ENCODE results near the gene GLYATL3.

GLYATL3 gene

DNA sequence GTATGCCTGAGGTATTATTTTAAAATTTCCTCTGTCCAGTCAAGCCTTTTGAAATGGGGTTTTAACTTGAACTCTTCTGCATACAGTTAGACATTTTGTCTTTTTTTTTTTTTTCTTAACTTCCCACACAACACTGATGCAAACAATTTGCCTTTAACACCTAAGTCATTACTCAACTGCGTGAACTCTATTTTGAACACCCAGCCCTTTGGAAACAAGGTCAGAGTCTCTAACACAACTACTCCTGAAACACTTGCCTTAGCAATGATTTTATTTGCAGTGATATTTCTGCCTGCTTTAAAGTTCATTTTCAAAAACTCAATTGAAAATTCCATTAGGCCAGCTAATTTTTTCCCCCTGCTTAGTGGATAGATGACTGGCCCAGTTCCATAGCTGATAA is 24.2 kb downstream of the GLYATL3 start:
- Mint-ChIP-seq H3K36me3 (no peaks in the 10 kb centered on the region), H3K27me3 (peaks cover 0 to 11% of the 10 kb centered on the region in 2 donors), H3K4me1 (peaks cover 0 to 1% of the 10 kb centered on the region in 2 donors), H3K9me3 (no peaks in the 10 kb centered on the region), H3K4me3 (no peak overlapping the region), H3K27ac (no peak overlapping the region)
- ATAC-seq (replicated peaks) (no peak), DNase-seq (no peak)

DNA sequence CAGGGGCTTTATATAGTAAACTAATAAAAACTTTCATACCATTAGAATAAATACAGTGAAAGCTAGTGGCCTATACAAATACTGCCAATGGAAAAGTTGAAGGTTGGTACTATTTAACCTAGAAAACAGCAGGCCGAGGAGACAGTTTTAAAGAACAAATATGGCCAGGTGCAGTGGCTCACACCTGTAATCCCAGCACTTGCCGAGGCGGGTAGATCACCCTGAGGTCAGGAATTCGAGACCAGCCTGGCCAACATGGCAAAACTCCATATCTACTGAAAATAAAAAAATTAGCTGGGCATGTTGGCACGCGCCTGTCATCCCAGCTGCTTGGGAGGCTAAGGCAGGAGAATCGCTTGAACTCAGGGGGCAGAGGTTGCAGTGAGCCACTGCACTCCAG is 24.8 kb downstream of the GLYATL3 start:
- H3K4me3 Mint-ChIP-seq = no peak overlapping the region
- H3K9me3 Mint-ChIP-seq = no peaks in the 10 kb centered on the region
- H3K27me3 Mint-ChIP-seq = peaks cover 2 to 13% of the 10 kb centered on the region in 2 donors
- H3K27ac Mint-ChIP-seq = no peak overlapping the region
- no peaks in the 10 kb centered on the region for H3K36me3 Mint-ChIP-seq
- peaks cover 0 to 1% of the 10 kb centered on the region in 2 donors for H3K4me1 Mint-ChIP-seq
- ATAC-seq (replicated peaks) (no peak), DNase-seq (no peak)

DNA sequence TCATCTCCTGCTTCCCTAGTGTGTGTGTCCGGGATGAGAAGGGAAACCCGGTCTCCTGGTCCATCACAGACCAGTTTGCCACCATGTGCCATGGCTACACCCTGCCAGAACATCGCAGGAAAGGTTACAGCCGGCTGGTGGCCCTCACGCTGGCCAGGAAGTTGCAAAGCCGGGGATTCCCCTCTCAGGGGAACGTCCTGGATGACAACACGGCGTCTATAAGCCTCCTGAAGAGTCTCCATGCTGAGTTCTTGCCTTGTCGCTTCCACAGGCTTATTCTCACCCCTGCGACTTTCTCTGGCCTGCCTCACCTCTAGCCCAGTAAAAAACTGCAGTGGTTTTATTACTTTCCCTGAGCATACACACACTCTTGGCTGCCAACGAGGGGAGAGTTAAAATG is 26.9 kb downstream of the GLYATL3 start:
- Mint-ChIP-seq H3K9me3 (no peaks in the 10 kb centered on the region), H3K27me3 (peaks cover 8 to 14% of the 10 kb centered on the region in 2 donors)

DNA sequence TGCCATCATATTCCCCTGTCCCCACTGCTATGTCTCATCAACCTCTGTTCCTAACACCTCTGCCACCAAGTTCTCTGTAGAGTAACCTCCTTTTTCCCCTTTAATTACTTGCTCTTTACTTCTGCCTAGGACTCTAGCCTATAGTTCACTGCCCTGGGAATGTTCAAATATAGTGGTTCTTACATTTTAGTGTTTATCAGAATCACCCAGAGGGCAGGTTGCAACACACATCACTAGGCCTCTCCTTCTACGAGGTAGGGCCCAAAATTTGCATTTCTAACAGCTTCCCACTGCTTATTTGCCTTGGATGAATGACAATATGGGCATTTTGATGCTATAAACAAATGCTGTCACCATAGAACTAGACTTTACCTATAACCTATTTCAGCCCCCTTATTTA is 27.6 kb downstream of the GLYATL3 start:
- Mint-ChIP-seq H3K27ac (no peak overlapping the region), H3K36me3 (no peaks in the 10 kb centered on the region)
- no peak for ATAC-seq (replicated peaks)

More for the DNA sequence above, 26.9 kb downstream of the GLYATL3 start:
- H3K36me3 Mint-ChIP-seq = no peaks in the 10 kb centered on the region
- ATAC-seq (replicated peaks) (no peak), DNase-seq (no peak)
- H3K4me1 Mint-ChIP-seq = no peaks in the 10 kb centered on the region
- H3K27ac Mint-ChIP-seq = no peak overlapping the region
- H3K4me3 Mint-ChIP-seq = no peak overlapping the region

DNA sequence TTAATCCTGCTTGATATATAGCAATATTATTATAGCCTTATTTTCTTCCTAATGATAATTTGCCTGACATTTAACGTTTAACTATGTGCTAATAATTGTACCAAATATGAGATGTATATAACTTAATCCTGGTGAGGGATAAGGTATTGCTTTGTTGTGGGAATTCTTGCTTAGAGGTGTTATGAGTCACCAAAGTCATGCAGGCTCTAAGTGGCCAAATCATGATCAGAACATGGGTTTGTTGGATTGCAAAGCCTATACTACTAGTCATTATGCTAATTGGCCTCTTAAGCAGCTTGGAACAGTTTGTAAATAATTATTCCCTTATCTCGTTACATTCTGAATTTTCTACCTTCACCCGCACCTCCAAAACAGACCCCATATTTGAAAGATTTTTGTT is 28.8 kb downstream of the GLYATL3 start:
- Mint-ChIP-seq H3K9me3 (no peaks in the 10 kb centered on the region), H3K36me3 (no peaks in the 10 kb centered on the region), H3K4me3 (no peak overlapping the region), H3K27ac (no peak overlapping the region), H3K27me3 (peaks cover 14 to 23% of the 10 kb centered on the region in 2 donors), H3K4me1 (no peaks in the 10 kb centered on the region)
- ATAC-seq (replicated peaks) (no peak), DNase-seq (no peak)

More for the DNA sequence above, 27.6 kb downstream of the GLYATL3 start:
- no peak overlapping the region for H3K4me3 Mint-ChIP-seq
- DNase-seq = no peak
- no peaks in the 10 kb centered on the region for H3K9me3 Mint-ChIP-seq
- no peaks in the 10 kb centered on the region for H3K4me1 Mint-ChIP-seq
- H3K27me3 Mint-ChIP-seq = peaks cover 14 to 21% of the 10 kb centered on the region in 2 donors

DNA sequence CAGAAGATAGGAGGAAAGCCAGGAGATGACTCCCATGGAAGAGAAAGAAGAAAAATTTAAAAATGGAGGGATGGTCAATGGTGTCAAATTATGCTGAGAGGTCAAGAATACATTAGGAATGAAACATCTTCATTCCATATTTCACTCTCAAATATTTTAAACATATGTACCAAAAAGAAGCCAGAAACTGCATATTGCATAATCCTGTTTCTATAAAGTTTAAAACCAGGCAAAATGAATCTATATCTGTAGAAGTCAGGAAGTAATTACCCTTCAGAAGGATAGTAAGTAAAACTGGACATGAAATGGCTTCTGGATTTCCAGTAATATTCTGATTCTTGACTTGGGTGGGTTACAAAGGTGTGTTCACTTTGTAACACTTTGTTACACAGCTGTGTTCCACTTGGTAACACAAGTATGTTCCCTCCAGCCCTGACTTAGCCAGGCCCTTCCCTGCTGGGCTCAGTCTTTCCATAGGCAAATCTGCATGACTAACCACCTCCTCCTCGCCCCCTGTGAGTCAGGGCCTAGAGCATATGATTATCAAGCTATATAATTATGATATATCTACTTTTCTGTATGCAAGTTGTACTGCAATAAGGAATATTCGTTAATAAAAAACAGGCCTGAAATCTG is 30.5 kb downstream of the GLYATL3 start:
- DNase-seq (no peak), ATAC-seq (replicated peaks) (no peak)
- Mint-ChIP-seq H3K4me1 (no peaks in the 10 kb centered on the region), H3K4me3 (no peak overlapping the region), H3K27ac (no peak overlapping the region), H3K36me3 (no peaks in the 10 kb centered on the region), H3K27me3 (peaks cover 14 to 23% of the 10 kb centered on the region in 2 donors), H3K9me3 (no peaks in the 10 kb centered on the region)

DNA sequence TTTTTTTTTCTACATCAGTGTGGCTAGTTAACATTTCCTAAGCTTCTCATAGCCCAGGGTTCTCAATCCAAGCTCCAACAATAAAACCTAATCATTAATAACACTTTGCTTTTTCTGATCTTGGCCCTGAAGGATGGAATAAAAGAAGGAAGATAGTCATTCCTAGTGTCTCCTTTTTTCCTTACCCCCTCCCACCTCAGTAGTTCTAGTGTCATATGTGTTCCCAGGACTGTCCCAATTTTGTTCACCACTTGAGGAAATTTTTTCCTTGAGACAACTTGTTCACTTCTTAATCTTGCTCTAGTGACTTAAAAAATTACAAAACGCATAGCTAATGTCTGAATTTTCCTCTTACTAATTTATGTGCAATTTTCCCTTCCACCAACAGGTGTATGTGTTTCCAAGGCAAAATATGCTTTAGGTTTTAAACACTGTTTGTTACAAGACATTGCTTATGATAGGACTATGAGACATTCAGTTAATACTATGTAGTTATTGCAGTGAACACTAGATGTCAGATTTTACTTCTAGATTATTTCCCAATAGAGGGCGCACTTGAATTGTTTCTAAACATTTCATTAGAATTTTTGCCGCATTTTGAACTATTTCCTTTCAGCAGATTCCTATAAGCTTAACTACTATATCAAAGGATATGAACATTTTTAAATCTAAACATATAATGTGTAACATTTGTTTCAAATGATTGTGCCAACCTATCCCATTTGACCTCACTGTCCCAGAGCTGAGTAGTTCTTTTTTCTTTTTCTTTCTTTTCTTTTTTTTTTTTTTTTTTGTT is 32.2 kb downstream of the GLYATL3 start:
- ATAC-seq (replicated peaks) (peak; percentile 63 to 84), DNase-seq (no peak)
- Mint-ChIP-seq H3K36me3 (no peaks in the 10 kb centered on the region), H3K27ac (no peak overlapping the region), H3K4me1 (no peaks in the 10 kb centered on the region), H3K9me3 (no peaks in the 10 kb centered on the region), H3K27me3 (peaks cover 14 to 23% of the 10 kb centered on the region in 2 donors), H3K4me3 (peak overlapping the region in 1 of 2 donors; percentile 32)

DNA sequence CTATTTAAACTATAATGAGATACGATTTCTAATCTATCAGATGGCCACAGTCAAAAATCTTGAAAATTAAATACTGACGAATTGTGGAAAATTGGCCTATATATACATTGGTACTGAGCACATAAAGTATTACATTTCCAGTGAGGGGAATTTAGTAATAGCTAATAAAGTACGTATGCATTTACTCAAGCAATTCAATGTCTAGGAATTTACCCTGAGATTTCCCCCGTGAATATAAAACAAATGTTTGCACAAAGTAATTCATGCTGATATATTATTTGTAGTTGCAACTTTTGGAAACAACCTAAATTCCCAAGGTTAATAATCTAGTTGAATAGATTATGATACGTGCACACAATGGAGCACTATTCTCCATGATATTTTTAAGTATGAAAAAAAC is 36.1 kb downstream of the GLYATL3 start:
- no peaks in the 10 kb centered on the region for H3K4me1 Mint-ChIP-seq
- no peak for ATAC-seq (replicated peaks)
- H3K4me3 Mint-ChIP-seq = no peak overlapping the region
- H3K36me3 Mint-ChIP-seq = no peaks in the 10 kb centered on the region
- peaks cover 6 to 12% of the 10 kb centered on the region in 2 donors for H3K27me3 Mint-ChIP-seq
- DNase-seq = no peak
- no peak overlapping the region for H3K27ac Mint-ChIP-seq
- H3K9me3 Mint-ChIP-seq = no peaks in the 10 kb centered on the region

DNA sequence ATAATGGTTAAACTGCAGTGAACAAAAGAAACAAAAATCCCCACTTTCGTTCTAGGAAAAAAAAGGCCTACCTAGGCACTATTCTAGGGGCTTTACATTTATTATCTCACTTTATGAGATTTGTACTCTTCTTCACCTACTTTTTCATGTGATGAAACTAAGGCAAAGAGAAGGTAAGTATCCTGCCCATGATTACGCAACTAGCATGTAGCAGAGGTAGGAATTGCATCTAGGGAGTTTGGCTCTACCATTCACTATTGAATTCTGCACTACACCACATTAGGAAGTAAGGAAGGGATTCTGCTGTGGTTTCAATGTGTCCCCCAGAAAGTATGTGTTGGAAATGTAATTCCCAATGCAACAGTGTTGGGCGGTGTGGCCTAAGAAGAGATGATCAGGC is 39.4 kb downstream of the GLYATL3 start:
- Mint-ChIP-seq H3K4me1 (no peaks in the 10 kb centered on the region), H3K27ac (no peak overlapping the region), H3K27me3 (no peaks in the 10 kb centered on the region), H3K36me3 (no peaks in the 10 kb centered on the region), H3K9me3 (no peaks in the 10 kb centered on the region), H3K4me3 (no peak overlapping the region)
- ATAC-seq (replicated peaks) (no peak), DNase-seq (no peak)

DNA sequence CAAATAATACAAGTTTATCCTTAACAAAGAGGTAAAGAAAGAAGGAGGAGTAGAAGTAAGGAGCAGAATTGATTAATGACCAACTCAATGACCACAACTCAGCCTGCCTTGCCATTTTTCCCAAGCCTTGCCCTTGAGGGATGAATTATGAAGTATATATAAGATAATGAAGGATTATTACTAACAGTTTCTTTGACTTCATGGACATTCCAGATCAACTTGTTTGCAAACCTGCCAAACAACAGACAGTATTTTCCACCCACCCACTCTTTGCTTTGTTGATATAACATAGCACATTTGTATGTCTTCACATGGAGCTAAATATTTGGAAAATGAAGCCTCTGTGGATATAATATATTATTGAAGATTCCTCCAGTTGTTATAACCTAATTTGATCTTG is 40.9 kb downstream of the GLYATL3 start:
- no peaks in the 10 kb centered on the region for H3K27me3 Mint-ChIP-seq
- no peak for ATAC-seq (replicated peaks)
- DNase-seq = no peak
- no peaks in the 10 kb centered on the region for H3K9me3 Mint-ChIP-seq
- no peaks in the 10 kb centered on the region for H3K4me1 Mint-ChIP-seq
- no peak overlapping the region for H3K4me3 Mint-ChIP-seq
- H3K36me3 Mint-ChIP-seq = no peaks in the 10 kb centered on the region
- no peak overlapping the region for H3K27ac Mint-ChIP-seq

DNA sequence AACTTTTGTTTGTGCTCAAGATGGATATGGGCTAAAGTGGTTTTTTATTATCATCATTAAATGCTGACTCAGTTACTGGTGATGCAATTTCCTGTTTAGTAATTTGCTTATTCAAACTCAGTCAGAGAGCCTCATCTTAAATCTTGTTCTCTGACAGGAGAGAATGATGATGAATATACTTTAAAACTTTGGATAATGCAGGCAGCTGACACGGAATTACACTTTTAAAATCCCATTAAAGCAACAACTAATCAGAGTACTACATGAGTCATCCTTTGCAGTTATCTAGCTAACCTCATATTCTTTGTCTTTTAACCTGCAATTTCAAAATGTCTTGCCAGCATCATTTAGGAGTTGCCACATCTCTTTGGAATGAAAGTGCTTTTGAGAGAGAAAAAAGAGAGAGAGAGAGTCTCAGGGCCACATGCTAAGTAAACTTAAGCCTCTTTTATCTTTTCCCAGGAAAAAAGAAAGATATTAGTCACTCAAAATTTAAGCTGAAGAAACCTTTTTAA is 41.5 kb downstream of the GLYATL3 start:
- Mint-ChIP-seq H3K4me3 (no peak overlapping the region), H3K27ac (no peak overlapping the region), H3K36me3 (no peaks in the 10 kb centered on the region), H3K27me3 (no peaks in the 10 kb centered on the region), H3K4me1 (no peaks in the 10 kb centered on the region), H3K9me3 (no peaks in the 10 kb centered on the region)
- DNase-seq (no peak), ATAC-seq (replicated peaks) (no peak)

DNA sequence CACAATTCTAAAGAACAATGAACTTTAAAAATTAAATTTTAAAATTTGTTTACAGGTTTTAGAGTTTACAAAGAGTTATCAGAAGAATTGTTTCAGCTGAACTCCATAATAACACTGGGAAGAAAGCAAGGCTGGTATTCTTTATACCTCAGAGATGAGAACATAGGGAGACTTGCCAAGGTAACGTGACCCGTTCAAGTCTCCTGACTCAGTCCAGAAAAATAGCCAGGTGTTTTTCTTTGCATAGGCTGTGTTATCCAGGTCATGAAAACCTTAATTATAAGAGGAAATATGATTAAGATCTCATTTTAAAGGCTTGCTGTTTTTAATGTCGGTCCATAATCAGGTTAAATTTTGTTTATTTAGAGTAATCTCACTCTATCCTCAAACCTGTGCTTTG is 42.2 kb downstream of the GLYATL3 start:
- no peak for ATAC-seq (replicated peaks)
- H3K4me3 Mint-ChIP-seq = no peak overlapping the region

DNA sequence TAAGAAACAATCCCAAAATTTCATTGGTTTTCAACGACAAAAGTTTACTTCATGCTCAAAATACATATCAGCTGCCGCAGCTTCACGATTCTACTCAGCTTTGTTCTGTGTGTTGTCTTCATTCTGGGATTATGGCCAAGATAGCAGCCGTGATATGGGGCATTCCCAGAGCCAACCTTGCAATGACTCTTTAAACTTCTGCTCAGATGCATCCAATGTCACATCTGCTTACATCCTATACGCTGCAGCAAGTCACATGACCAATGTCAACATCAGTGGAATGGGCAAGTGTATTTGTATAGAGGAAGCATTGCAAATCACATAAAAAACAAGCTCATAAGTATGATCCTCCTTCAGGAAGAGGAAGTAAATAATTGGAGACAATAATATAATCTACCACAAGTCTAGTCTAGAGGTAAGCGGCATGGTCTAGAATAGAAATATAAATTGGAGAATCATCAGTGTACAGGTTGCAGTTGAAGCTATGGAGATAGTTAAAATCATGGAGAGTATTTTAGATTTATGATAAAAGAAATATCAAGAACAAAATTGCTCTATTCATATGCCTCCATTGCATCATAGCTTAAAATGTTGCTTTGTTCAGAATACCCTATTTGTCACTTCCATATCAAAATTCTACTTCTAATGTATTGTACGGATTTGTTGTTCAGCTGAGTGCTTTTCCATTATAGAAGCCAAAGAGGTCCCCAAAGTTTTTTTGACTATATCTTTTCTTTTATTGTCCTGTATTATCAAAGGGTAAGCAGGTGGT is 43.5 kb downstream of the GLYATL3 start:
- ATAC-seq (replicated peaks) (no peak), DNase-seq (no peak)
- Mint-ChIP-seq H3K27ac (no peak overlapping the region), H3K4me3 (no peak overlapping the region), H3K27me3 (no peaks in the 10 kb centered on the region), H3K4me1 (no peaks in the 10 kb centered on the region), H3K9me3 (no peaks in the 10 kb centered on the region), H3K36me3 (no peaks in the 10 kb centered on the region)

More for the DNA sequence above, 42.2 kb downstream of the GLYATL3 start:
- no peak for DNase-seq
- Mint-ChIP-seq H3K27ac (no peak overlapping the region), H3K9me3 (no peaks in the 10 kb centered on the region), H3K36me3 (no peaks in the 10 kb centered on the region), H3K4me1 (no peaks in the 10 kb centered on the region), H3K27me3 (no peaks in the 10 kb centered on the region)

DNA sequence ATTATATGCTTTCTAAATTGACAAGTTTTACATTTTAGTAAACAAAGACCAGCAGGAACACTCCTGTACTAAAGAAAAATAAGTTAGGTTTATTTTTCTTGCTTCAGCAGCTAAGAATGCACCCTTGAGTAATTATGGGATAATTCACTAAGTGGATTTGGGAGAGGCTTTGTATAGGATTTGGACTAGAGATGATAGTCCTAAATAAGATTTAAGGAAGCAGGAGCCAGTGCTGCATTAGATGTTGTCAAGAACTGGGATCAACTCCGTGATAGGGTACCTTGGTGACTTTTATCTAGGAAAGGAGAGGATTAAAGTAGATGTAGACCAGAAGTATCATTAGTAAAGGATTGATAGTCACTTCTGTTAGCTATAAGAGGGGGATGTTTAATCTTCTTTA is 46.6 kb downstream of the GLYATL3 start:
- H3K9me3 Mint-ChIP-seq = no peaks in the 10 kb centered on the region
- H3K27me3 Mint-ChIP-seq = peaks cover 14 to 29% of the 10 kb centered on the region in 2 donors
- H3K36me3 Mint-ChIP-seq = no peaks in the 10 kb centered on the region
- no peak for DNase-seq
- H3K4me1 Mint-ChIP-seq = peaks cover 8 to 14% of the 10 kb centered on the region in 2 donors
- H3K4me3 Mint-ChIP-seq = no peak overlapping the region
- no peak overlapping the region for H3K27ac Mint-ChIP-seq
- no peak for ATAC-seq (replicated peaks)
